Adrenal gland (tissue), 5 donors: ENCODE measurements around the gene CSNK1E.

Experiments used
- POLR2A ChIP-seq, 2 donors: fragments of 450-650 bp; IDR thresholded peaks; one replicate each; pipeline ENCODE4 v1.6.1; 2017; ENCODE audit warnings: antibody characterized with exemption in 2 of 2, mild to moderate bottlenecking in 2 of 2, moderate library complexity in 1 of 2
- TF ChIP-seq, protein P1 (sequence below), 6 experiments: fragments of 450-650 bp in 4 of 6; fragments of 200-600 bp in 2 of 6; sonication (generic) in 1 of 6; IDR thresholded peaks; 1 replicate in 5 of 6; 2 replicates in 1 of 6; pipeline versions ENCODE4 v1.5.1 to v1.8.0; 2016 to 2021; ENCODE audit warnings: antibody characterized with exemption in 6 of 6, mild to moderate bottlenecking in 2 of 6, moderate library complexity in 1 of 6
- donor health status: DM: no; HTN: no; CAD: no.

DNA sequence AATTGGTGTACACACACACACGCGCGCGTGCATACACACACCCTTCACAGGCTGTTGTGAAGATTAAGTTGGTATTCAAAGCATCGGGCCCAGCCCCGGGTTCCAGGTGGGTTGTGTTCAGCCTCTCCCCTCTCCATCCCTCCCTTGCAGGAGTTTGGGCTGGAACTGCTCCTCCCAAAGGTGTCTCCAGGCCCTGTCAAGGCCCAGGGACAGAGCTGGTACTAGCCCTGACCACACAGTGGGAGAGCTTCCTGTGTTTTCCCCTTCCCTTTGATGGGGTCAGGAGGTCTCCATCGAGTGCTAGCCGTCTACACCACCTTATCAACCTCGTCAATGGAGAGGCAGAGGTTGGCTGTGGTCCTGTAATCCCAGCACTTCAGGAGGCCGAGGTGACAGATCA, 36.5 kb upstream of the CSNK1E start:
- TF ChIP-seq POLR2A (IDR thresholded peaks at IDR 0.05): no peak
- TF ChIP-seq, protein P1, sequence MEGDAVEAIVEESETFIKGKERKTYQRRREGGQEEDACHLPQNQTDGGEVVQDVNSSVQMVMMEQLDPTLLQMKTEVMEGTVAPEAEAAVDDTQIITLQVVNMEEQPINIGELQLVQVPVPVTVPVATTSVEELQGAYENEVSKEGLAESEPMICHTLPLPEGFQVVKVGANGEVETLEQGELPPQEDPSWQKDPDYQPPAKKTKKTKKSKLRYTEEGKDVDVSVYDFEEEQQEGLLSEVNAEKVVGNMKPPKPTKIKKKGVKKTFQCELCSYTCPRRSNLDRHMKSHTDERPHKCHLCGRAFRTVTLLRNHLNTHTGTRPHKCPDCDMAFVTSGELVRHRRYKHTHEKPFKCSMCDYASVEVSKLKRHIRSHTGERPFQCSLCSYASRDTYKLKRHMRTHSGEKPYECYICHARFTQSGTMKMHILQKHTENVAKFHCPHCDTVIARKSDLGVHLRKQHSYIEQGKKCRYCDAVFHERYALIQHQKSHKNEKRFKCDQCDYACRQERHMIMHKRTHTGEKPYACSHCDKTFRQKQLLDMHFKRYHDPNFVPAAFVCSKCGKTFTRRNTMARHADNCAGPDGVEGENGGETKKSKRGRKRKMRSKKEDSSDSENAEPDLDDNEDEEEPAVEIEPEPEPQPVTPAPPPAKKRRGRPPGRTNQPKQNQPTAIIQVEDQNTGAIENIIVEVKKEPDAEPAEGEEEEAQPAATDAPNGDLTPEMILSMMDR (IDR thresholded peaks at IDR 0.05): no peak
